AG04450 (cell line): ENCODE data around the gene LIMK1. TPM values are rescaled to one million over a fixed set of nuclear protein-coding genes. Genes with fewer than 3 reads are reported as not detected.

ENCODE experiments used
- CTCF ChIA-PET: fragments of 300-600, 350-600 bp; formaldehyde crosslinking; extraction: SDS; loops from one replicate; lab custom pipeline; 2022; ENCODE audit warnings: antibody characterized with exemption, inconsistent platforms; lab: Charles Lee
- POLR2A ChIA-PET: fragments of 350-600 bp; formaldehyde crosslinking; extraction: SDS; loops from one replicate; lab custom pipeline; 2021; ENCODE audit warnings: antibody characterized with exemption, inconsistent platforms; lab: Yijun Ruan, JAX
- DNase-seq: peaks from one replicate; pipeline ENCODE4 v3.0.0-alpha.2; 2011; ENCODE audit warnings: low read depth, low spot score
- H3K27ac ChIP-seq: one replicate; pipeline ENCODE4 v1.5.1; 2012; ENCODE audit warnings: low read depth, low read length, control low read depth
- H3K27me3 ChIP-seq: one replicate; pipeline ENCODE4 v1.6.0; 2012; ENCODE audit warnings: low read length; ENCODE audit not compliant: control insufficient read depth, insufficient read depth
- H3K4me3 ChIP-seq: 2 replicates; pipeline ENCODE4 v1.5.1; 2011; ENCODE audit warnings: mild to moderate bottlenecking, low read depth, low read length, control low read depth
- H3K9me3 ChIP-seq: 2 replicates; pipeline ENCODE4 v1.5.1; 2012; ENCODE audit warnings: low read length; ENCODE audit not compliant: control insufficient read depth, insufficient read depth
- polyA plus RNA-seq: library from polyadenylated mRNA; depleted of rRNA; stranded (reverse); fragments of >200 nt; gene quantifications from 2 replicates; pipeline ENCODE4 v1.2.3, GENCODE V29; 2011
- TF ChIP-seq, protein P1 (sequence below): IDR thresholded peaks from 2 replicates; pipeline ENCODE4 v1.5.1; 2011; ENCODE audit warnings: low read depth, low read length, control low read depth, inconsistent platforms

Gene LIMK1
- polyA plus RNA-seq, 1 experiment, result 33.0 TPM

DNA sequence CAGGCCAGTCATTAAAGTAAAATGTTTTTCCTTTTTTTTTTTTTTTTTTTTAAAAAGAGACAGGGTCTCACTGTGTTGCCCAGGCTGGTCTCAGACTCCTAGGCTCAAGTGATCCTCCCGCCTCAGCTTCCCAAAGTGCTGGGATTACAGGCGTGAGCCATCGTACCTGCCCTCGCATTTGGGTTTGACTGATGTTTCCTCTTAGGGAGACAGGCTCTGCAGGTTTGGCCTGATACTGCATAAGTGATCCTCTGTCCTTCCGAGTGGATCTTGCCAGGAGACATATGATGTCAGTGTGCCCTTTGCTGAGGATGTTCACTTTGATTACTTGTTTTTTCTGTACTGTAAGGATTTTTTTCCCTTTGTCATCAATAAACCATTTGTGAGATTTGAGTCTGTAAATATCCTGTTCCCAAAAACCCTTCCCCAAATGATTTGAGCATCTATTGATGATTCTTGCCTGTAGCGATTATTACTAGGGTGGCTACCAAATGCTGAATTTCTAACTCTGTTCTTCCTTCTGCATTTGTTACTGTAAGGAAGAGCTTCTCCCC, 19.7 kb downstream of the LIMK1 start:
- Histone ChIP-seq H3K27ac (no peak overlapping the region), H3K27me3 (no peaks in the 10 kb centered on the region), H3K9me3 (no peaks in the 10 kb centered on the region; the same call in 1 of the 2 replicates), H3K4me3 (no peak overlapping the region)
- TF ChIP-seq, protein P1, sequence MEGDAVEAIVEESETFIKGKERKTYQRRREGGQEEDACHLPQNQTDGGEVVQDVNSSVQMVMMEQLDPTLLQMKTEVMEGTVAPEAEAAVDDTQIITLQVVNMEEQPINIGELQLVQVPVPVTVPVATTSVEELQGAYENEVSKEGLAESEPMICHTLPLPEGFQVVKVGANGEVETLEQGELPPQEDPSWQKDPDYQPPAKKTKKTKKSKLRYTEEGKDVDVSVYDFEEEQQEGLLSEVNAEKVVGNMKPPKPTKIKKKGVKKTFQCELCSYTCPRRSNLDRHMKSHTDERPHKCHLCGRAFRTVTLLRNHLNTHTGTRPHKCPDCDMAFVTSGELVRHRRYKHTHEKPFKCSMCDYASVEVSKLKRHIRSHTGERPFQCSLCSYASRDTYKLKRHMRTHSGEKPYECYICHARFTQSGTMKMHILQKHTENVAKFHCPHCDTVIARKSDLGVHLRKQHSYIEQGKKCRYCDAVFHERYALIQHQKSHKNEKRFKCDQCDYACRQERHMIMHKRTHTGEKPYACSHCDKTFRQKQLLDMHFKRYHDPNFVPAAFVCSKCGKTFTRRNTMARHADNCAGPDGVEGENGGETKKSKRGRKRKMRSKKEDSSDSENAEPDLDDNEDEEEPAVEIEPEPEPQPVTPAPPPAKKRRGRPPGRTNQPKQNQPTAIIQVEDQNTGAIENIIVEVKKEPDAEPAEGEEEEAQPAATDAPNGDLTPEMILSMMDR, result no peak
- ChIA-PET POLR2A (no interaction called here), CTCF (interaction anchor here (1.1 kb wide), 1 partner anchor 61 kb away, joined by 3 read pairs; no protein-coding TSS in a partner anchor)
- DNase-seq, result no peak

DNA sequence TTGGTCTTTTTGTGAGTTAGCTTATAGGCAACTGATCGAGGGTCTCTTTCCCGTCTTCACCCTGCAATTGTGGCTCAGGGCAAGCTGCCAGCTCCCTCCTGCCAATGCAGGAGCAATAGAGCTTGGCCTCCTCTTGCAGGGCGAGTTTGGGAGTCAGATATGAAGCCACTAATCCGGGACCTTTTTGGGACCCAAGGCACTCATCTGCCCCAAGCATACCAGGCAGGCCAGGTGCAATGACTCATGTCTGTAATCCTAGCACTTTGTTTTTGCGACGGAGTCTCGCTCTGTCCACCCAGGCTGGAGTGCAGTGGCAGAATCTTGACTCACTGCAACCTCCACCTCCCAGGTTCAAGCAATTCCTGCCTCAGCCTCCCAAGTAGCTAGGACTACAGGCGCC, 21.1 kb downstream of the LIMK1 start:
- H3K9me3 ChIP-seq, result no peaks in the 10 kb centered on the region
- H3K4me3 ChIP-seq, result no peak overlapping the region
- TF ChIP-seq, protein P1, result no peak
- POLR2A ChIA-PET, result no interaction called here
- H3K27me3 ChIP-seq, result no peaks in the 10 kb centered on the region
- no peak overlapping the region for H3K27ac ChIP-seq
- CTCF ChIA-PET, result interaction anchor here (0.7 kb wide), 1 partner anchor 87 kb away, joined by 4 read pairs; no protein-coding TSS in a partner anchor
- no peak for DNase-seq

DNA sequence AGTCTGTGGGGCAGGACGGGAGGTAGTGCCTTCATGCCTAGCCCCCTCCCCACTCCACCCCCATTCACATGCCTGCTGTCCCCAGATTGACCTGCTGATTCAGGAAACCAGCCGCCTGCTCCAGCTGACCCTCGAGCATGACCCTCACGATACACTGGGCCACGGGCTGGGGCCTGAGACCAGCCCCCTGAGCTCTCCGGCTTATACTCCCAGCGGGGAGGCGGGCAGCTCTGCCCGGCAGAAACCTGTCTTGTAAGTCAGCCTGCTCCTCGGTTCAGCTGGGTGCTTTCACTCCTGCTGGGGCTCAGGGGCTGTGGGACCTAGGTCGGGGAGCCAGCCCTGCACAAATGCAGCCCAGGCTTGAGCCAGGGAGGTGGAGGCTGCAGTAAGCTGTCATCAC, 22.4 kb downstream of the LIMK1 start:
- Histone ChIP-seq H3K27ac (no peak overlapping the region), H3K27me3 (no peaks in the 10 kb centered on the region), H3K9me3 (no peaks in the 10 kb centered on the region), H3K4me3 (no peak overlapping the region)
- TF ChIP-seq, protein P1, result no peak
- DNase-seq, result no peak
- ChIA-PET POLR2A (no interaction called here), CTCF (interaction anchor here (1.4 kb wide), 1 partner anchor 59 kb away, joined by 3 read pairs; no protein-coding TSS in a partner anchor)

DNA sequence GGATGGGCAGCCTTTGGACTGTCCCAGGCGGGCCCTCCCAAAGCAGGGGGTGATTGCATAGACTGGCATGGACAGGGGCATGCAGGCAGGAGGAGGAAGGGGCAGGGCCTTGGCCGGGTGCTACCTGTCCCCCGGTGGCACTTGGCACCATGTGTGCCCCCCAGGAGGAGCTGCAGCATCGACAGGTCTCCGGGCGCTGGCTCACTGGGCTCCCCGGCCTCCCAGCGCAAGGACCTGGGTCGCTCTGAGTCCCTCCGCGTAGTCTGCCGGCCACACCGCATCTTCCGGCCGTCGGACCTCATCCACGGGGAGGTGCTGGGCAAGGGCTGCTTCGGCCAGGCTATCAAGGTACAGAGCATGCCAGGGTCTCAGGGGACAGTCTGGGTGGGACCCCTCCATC, 23.2 kb downstream of the LIMK1 start:
- TF ChIP-seq, protein P1, result no peak
- CTCF ChIA-PET, result interaction anchor here (1.4 kb wide), 1 partner anchor 58 kb away, joined by 3 read pairs; no protein-coding TSS in a partner anchor
- DNase-seq, result no peak
- Histone ChIP-seq H3K4me3 (no peak overlapping the region), H3K9me3 (no peaks in the 10 kb centered on the region), H3K27me3 (no peaks in the 10 kb centered on the region), H3K27ac (no peak overlapping the region)
- POLR2A ChIA-PET, result no interaction called here

DNA sequence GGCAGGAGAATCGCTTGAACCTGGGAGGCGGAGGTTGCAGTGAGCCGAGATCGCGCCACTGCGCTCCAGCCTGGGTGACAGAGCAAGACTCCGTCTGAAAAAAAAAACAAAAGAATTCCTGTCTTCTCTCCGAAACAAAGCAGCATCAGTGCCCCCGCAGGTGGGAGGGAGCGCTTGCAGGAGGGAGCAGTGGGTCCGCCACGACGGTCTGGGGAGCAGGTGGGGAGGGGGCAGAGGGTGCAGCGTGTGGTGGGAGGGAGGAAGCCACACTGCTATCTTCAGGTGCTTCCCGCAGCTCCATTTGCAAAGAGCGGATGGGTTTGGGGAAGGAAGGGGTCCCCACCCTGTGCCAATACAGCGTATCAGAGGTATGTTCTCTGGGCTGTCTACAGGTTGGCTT, 31.7 kb downstream of the LIMK1 start:
- no peak overlapping the region for H3K4me3 ChIP-seq
- ChIA-PET CTCF (no interaction called here), POLR2A (no interaction called here)
- H3K9me3 ChIP-seq, result no peaks in the 10 kb centered on the region; the same call in 1 of the 2 replicates
- DNase-seq, result no peak
- TF ChIP-seq, protein P1, result no peak
- no peaks in the 10 kb centered on the region for H3K27me3 ChIP-seq
- no peak overlapping the region for H3K27ac ChIP-seq
